Loucy (cell line): ENCODE measurements around the gene CCDC6.
A peak's percentile ranks its signal among the peaks of the same experiment; 100 is the strongest.

ENCODE experiments used
- H2AFZ ChIP-seq: fragments of 200-600 bp; sonication (generic); 2 replicates; pipeline ENCODE4 v1.6.0; 2016; ENCODE audit warnings: antibody characterized with exemption, mild to moderate bottlenecking, low read length, moderate library complexity
- H3F3A ChIP-seq: fragments of 200-600 bp; 2 replicates; pipeline ENCODE4 v1.6.0; 2016; ENCODE audit warnings: antibody characterized with exemption, low read depth, mild to moderate bottlenecking
- H3K27me3 ChIP-seq: fragments of 200-600 bp; sonication (generic); 2 replicates; pipeline ENCODE4 v1.6.1; 2014; ENCODE audit warnings: low read length, mild to moderate bottlenecking; ENCODE audit not compliant: insufficient read depth, poor library complexity, severe bottlenecking
- H3K36me3 ChIP-seq: fragments of 200-600 bp; sonication (generic); 2 replicates; pipeline ENCODE4 v1.6.1; 2016; ENCODE audit warnings: low read length; ENCODE audit not compliant: insufficient read depth
- H3K4me1 ChIP-seq: fragments of 200-600 bp; sonication (generic); 2 replicates; pipeline ENCODE4 v1.5.1; 2014; ENCODE audit warnings: low read length, mild to moderate bottlenecking; ENCODE audit not compliant: insufficient read depth, poor library complexity, severe bottlenecking
- H3K4me2 ChIP-seq: fragments of 200-600 bp; sonication (generic); 2 replicates; pipeline ENCODE4 v1.6.0; 2014; ENCODE audit warnings: antibody characterized with exemption, low read length, low read depth, mild to moderate bottlenecking; ENCODE audit not compliant: poor library complexity, severe bottlenecking
- H3K4me3 ChIP-seq: fragments of 200-600 bp; sonication (generic); 2 replicates; pipeline ENCODE4 v1.5.1; 2014; ENCODE audit warnings: low read length, mild to moderate bottlenecking, mixed read lengths; ENCODE audit not compliant: poor library complexity, severe bottlenecking
- H3K79me2 ChIP-seq: fragments of 200-600 bp; sonication (generic); 2 replicates; pipeline ENCODE4 v1.6.1; 2014; ENCODE audit warnings: low read length; ENCODE audit not compliant: insufficient read depth
- H3K9ac ChIP-seq: fragments of 200-600 bp; sonication (generic); 2 replicates; pipeline ENCODE4 v1.6.0; 2014; ENCODE audit warnings: mild to moderate bottlenecking, low read depth, low read length, moderate library complexity; ENCODE audit not compliant: poor library complexity, severe bottlenecking
- H3K9me2 ChIP-seq: fragments of 200-600 bp; sonication (generic); replicated peaks from 2 replicates; pipeline ENCODE4 v1.6.1; 2016; ENCODE audit warnings: low read depth, low read length, mixed read lengths
- H3K9me3 ChIP-seq: fragments of 200-600 bp; sonication (generic); 2 replicates; pipeline ENCODE4 v1.6.1; 2014; ENCODE audit warnings: mild to moderate bottlenecking, antibody characterized with exemption, low read length, low read depth; ENCODE audit not compliant: insufficient read depth
- H4K20me1 ChIP-seq: fragments of 200-600 bp; sonication (generic); 2 replicates; pipeline ENCODE4 v1.6.0; 2014; ENCODE audit warnings: antibody characterized with exemption, low read length, mild to moderate bottlenecking; ENCODE audit not compliant: insufficient read depth, poor library complexity, severe bottlenecking
- CTCF ChIP-seq: fragments of 200-600 bp; sonication (generic); conservative IDR thresholded peaks from 2 replicates; pipeline ENCODE4 v1.5.1; 2014; ENCODE audit warnings: mild to moderate bottlenecking, antibody characterized with exemption, low read length
- EZH2phosphoT487 ChIP-seq: fragments of 200-600 bp; IDR thresholded peaks from 2 replicates; pipeline ENCODE4 v1.6.1; 2018; ENCODE audit warnings: antibody characterized with exemption, mild to moderate bottlenecking, moderate library complexity, borderline replicate concordance

Gene CCDC6

GRCh38 chr10:59847326-59847725 is 59.0 kb downstream of the CCDC6 start:
- Histone ChIP-seq H3K9ac (no peak overlapping the region), H3K4me3 (no peak overlapping the region), H3F3A (peaks cover 3% of the 10 kb centered on the region; the same call in 1 of the 2 replicates), H3K4me1 (peaks cover 38% of the 10 kb centered on the region), H3K9me2 (no peaks in the 10 kb centered on the region), H3K36me3 (peaks cover 55% of the 10 kb centered on the region), H3K79me2 (no peaks in the 10 kb centered on the region), H3K9me3 (no peaks in the 10 kb centered on the region), H4K20me1 (no peaks in the 10 kb centered on the region), H3K27me3 (no peaks in the 10 kb centered on the region), H2AFZ (no peak overlapping the region), H3K4me2 (no peak overlapping the region)
- TF ChIP-seq EZH2phosphoT487 (no peak), CTCF (no peak)

DNA sequence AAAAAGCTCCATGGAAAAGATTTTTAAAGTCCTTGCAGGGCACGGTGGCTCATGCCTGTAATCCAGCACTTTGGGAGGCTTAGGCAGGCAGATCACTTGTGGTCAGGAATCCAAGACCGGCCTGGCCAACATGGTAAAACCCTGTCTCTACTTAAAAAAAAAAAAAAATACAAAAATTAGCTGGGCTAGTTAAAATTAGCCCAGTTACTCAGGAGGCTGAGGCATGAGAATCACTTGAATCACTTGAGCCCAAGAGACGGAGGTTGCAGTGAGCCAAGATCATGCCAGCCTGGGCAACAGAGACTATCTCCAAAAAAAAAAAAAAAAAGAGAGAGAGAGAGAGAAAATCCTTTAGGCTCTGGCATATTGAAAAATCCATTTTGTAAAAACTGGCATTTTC is 61.9 kb downstream of the CCDC6 start:
- no peaks in the 10 kb centered on the region for H3K79me2 ChIP-seq

DNA sequence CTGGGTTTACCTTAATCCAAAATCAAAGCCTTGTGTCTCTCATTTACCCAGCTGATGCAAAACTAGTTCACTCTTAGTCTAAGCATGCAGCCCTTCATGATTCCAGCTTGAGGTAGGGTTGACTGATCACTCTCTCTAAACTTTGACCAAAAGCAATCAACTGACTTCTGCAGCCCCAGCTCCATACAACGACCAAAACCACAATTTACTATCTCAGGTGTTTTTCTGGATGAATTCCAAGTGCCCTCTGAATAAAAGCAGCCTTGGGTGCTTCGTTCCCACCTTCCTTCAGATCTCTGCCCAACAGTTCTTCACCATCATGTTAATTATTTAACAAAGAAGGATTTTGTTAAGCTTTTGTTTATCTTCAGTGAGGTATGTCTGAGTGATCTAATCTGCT is 62.6 kb downstream of the CCDC6 start:
- TF ChIP-seq EZH2phosphoT487 = no peak
- TF ChIP-seq CTCF = no peak
- Histone ChIP-seq H4K20me1 (no peaks in the 10 kb centered on the region), H3K79me2 (no peaks in the 10 kb centered on the region), H2AFZ (no peak overlapping the region), H3F3A (peaks cover 3% of the 10 kb centered on the region; the same call in 1 of the 2 replicates), H3K36me3 (peaks cover 25% of the 10 kb centered on the region), H3K27me3 (no peaks in the 10 kb centered on the region), H3K4me1 (peaks cover 38% of the 10 kb centered on the region), H3K9ac (no peak overlapping the region), H3K4me2 (no peak overlapping the region), H3K9me2 (no peaks in the 10 kb centered on the region), H3K4me3 (no peak overlapping the region), H3K9me3 (no peaks in the 10 kb centered on the region)

More for the DNA sequence above, 61.9 kb downstream of the CCDC6 start:
- Histone ChIP-seq H3K27me3 (no peaks in the 10 kb centered on the region), H3K9me3 (no peaks in the 10 kb centered on the region), H3K9me2 (no peaks in the 10 kb centered on the region), H3F3A (peaks cover 3% of the 10 kb centered on the region; the same call in 1 of the 2 replicates), H3K36me3 (peaks cover 32% of the 10 kb centered on the region), H4K20me1 (no peaks in the 10 kb centered on the region), H2AFZ (no peak overlapping the region), H3K9ac (peak overlapping the region; percentile 0), H3K4me2 (no peak overlapping the region), H3K4me1 (peaks cover 38% of the 10 kb centered on the region), H3K4me3 (no peak overlapping the region)
- TF ChIP-seq EZH2phosphoT487 (no peak), CTCF (no peak)
